A549 (cell line): ENCODE data around the gene TSHZ3.

Experiments
- JUNB ChIP-seq: fragments of >200 bp; sonication (Bioruptor Twin); formaldehyde crosslinking; IDR thresholded peaks from 2 replicates; pipeline ENCODE4 v1.6.1; 2016
- MAX ChIP-seq: IDR thresholded peaks from 2 replicates; pipeline ENCODE4 v1.6.1; 2012
- POLR2AphosphoS2 ChIP-seq: conservative IDR thresholded peaks from 2 replicates; pipeline ENCODE4 v1.6.1; 2012; ENCODE audit warnings: low read length, improper control_type of control experiment, inconsistent platforms
- TF ChIP-seq, protein P1 (sequence below): fragments of >200 bp; sonication (Bioruptor Twin); formaldehyde crosslinking; IDR thresholded peaks from 3 replicates; pipeline ENCODE4 v1.5.1; 2016

DNA sequence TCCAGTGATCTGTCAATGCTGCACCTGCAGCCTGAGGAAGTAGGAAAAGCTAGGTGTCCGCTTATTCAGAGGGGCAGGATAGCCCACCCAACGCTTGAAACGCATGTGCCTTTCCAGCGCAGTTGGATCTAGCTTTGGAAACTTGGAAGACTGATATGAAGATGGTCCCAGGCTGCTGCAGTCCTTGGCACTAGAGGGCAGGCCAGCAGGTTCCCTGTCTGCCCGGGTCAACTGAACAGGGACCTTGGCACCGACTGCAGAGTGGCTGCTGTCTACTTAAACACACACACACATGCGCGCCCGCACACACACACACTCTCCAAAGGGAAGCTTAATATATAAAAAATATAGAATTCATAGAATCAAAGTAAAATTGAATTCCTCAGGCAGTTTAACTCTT is 100.0 kb downstream of the TSHZ3 start:
- TF ChIP-seq JUNB (no peak), MAX (no peak), POLR2AphosphoS2 (no peak)
- TF ChIP-seq, protein P1, sequence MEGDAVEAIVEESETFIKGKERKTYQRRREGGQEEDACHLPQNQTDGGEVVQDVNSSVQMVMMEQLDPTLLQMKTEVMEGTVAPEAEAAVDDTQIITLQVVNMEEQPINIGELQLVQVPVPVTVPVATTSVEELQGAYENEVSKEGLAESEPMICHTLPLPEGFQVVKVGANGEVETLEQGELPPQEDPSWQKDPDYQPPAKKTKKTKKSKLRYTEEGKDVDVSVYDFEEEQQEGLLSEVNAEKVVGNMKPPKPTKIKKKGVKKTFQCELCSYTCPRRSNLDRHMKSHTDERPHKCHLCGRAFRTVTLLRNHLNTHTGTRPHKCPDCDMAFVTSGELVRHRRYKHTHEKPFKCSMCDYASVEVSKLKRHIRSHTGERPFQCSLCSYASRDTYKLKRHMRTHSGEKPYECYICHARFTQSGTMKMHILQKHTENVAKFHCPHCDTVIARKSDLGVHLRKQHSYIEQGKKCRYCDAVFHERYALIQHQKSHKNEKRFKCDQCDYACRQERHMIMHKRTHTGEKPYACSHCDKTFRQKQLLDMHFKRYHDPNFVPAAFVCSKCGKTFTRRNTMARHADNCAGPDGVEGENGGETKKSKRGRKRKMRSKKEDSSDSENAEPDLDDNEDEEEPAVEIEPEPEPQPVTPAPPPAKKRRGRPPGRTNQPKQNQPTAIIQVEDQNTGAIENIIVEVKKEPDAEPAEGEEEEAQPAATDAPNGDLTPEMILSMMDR, result peak; percentile 20; the same call in 2 of the 3 replicates
